ENCODE results near the gene ZNF497. TPM values are rescaled to one million over a fixed set of nuclear protein-coding genes. Genes with fewer than 3 reads are reported as not detected.

Gene ZNF497
- total RNA-seq, 1 donor from 2014 or later: 0.79 TPM

DNA sequence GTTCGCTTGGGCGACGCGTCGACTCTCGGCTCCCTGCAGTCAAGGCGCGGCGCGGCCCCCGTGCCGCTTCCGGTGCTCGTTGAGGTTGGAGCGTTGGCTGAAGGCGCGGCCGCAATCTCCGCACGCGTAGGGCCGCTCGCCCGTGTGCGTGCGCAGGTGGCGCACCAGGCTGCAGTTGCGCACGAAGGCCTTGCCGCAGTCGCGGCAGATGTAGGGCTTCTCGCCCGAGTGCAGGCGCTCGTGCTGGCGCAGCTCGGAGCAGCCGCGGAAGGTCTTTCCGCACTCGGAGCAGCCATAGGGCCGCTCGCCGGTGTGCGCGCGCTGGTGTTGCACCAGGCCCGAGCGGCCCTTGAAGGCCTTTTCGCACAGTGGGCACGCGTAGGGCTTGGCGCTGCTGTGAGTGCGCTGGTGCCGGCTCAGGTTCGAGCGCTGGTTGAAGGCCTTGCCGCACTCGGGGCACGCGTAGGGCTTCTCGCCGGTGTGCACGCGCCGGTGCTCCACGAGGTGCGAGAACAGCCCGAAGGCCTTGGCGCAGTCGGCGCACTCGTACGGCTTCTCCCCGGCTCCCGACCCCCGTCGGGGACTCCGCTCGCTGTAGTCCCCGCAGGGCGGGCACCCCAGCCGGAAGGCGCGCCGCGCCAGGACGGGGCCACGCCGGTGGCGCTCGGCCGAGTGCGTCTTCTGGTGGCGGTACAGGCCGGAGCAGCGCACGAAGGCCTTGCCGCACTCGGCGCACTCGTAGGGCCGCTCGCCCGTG lies 5.3 kb upstream of the ZNF497 start:
- Mint-ChIP-seq H3K36me3 (ENCODE audit: low read depth) (no peaks in the 10 kb centered on the region), H3K27me3 (no peaks in the 10 kb centered on the region), H3K9me3 (no peaks in the 10 kb centered on the region), H3K4me1 (peaks cover 1% of the 10 kb centered on the region), H3K4me3 (no peak overlapping the region), H3K27ac (no peak overlapping the region)
- no peak for DNase-seq
- intact Hi-C loops (cut with micrococcal nuclease): no loop called here

DNA sequence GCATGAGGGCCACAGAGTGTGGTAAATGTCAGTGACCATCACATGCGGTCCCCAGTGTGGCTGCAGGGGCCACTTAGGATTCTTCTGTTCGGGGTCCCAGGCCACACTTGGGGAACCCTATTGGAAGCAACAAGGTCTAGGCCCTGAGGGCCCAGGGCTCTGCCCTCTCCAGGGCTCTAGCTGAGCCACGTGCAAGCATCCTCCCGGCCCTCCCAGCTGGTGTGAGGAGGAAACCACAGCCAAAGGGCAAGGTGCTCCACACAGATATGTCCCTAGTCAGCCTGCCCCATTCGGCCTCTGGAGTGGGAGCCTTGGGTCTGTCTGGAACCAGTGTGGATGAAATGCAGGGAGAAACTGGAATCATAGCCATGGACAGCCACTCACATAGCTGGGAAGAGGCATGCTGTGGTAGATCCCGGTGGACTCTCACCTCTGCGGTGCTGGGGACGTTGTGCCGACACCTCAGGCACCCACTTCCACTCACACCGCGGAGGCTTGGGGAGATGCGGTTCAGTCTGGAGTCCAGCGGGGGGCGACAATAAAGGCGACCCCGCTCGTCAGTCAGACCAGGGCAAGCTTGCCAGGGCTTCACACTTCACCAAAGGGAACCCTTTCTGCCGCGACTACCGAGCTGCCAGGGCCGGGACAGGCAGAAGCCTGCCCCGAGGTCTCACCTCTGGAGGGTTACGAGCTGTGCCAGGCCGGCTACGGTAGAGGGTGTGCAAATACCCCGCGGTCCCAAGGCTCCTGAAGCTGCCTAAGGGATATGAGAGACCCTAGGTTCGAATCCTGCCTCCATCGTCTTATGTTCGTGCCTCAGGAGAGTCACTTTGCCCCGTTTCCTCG lies 4.3 kb upstream of the ZNF497 start:
- Mint-ChIP-seq H3K27ac (no peak overlapping the region), H3K4me3 (no peak overlapping the region), H3K9me3 (no peaks in the 10 kb centered on the region), H3K36me3 (ENCODE audit: low read depth) (peaks cover 4% of the 10 kb centered on the region), H3K4me1 (peaks cover 8% of the 10 kb centered on the region), H3K27me3 (no peaks in the 10 kb centered on the region)
- DNase-seq: no peak
- intact Hi-C loops (cut with micrococcal nuclease): no loop called here

GRCh38 chr19:58364146-58364545 lies 1.6 kb upstream of the ZNF497 start:
- Mint-ChIP-seq H3K9me3 (no peaks in the 10 kb centered on the region), H3K4me3 (peak overlapping the region; percentile 45), H3K27ac (no peak overlapping the region)

GRCh38 chr19:58361900-58362271 lies 665 bp downstream of the ZNF497 start:
- peak; percentile 81 for DNase-seq
- Mint-ChIP-seq H3K4me3 (peak overlapping the region; percentile 95), H3K27ac (peak overlapping the region; percentile 97), H3K4me1 (peaks cover 9% of the 10 kb centered on the region), H3K9me3 (no peaks in the 10 kb centered on the region), H3K36me3 (ENCODE audit: low read depth) (peaks cover 5% of the 10 kb centered on the region), H3K27me3 (no peaks in the 10 kb centered on the region)
- intact Hi-C loops (cut with micrococcal nuclease): loop anchor here (1.0 kb wide), 5 partner anchors 15 to 39 kb away; partner anchors contain the start of genes RPS5 and ZNF837

More at GRCh38 chr19:58364146-58364545, 1.6 kb upstream of the ZNF497 start:
- DNase-seq: no peak
- H3K36me3 Mint-ChIP-seq (ENCODE audit: low read depth): peaks cover 5% of the 10 kb centered on the region
- intact Hi-C loops (cut with micrococcal nuclease): no loop called here
- H3K27me3 Mint-ChIP-seq: no peaks in the 10 kb centered on the region
- H3K4me1 Mint-ChIP-seq: peaks cover 9% of the 10 kb centered on the region

GRCh38 chr19:58357481-58358145 lies 4.9 kb downstream of the ZNF497 start:
- DNase-seq: no peak
- Mint-ChIP-seq H3K36me3 (ENCODE audit: low read depth) (peaks cover 5% of the 10 kb centered on the region), H3K4me3 (no peak overlapping the region), H3K4me1 (peaks cover 10% of the 10 kb centered on the region), H3K27me3 (no peaks in the 10 kb centered on the region), H3K27ac (no peak overlapping the region), H3K9me3 (no peaks in the 10 kb centered on the region)
- intact Hi-C loops (cut with micrococcal nuclease): no loop called here

- no peaks in the 10 kb centered on the region for H3K27me3 Mint-ChIP-seq
- no peak for DNase-seq
- peaks cover 2% of the 10 kb centered on the region for H3K36me3 Mint-ChIP-seq (ENCODE audit: low read depth)
- intact Hi-C loops (cut with micrococcal nuclease): no loop called here
- peak overlapping the region; percentile 55 for H3K4me3 Mint-ChIP-seq
- peaks cover 6% of the 10 kb centered on the region for H3K4me1 Mint-ChIP-seq
- H3K27ac Mint-ChIP-seq: no peak overlapping the region
- H3K9me3 Mint-ChIP-seq: no peaks in the 10 kb centered on the region
Measured at GRCh38 chr19:58356766-58357480, 5.6 kb downstream of the ZNF497 start.

GRCh38 chr19:58355908-58356765 lies 6.4 kb downstream of the ZNF497 start:
- Mint-ChIP-seq H3K27me3 (no peaks in the 10 kb centered on the region), H3K27ac (no peak overlapping the region), H3K4me1 (peaks cover 4% of the 10 kb centered on the region), H3K36me3 (ENCODE audit: low read depth) (peaks cover under 1% of the 10 kb centered on the region), H3K9me3 (no peaks in the 10 kb centered on the region), H3K4me3 (peak overlapping the region; percentile 55)
- peak; percentile 83 for DNase-seq
- intact Hi-C loops (cut with micrococcal nuclease): no loop called here

GRCh38 chr19:58355215-58355796 lies 7.2 kb downstream of the ZNF497 start:
- Mint-ChIP-seq H3K4me3 (no peak overlapping the region), H3K4me1 (peaks cover 4% of the 10 kb centered on the region), H3K36me3 (ENCODE audit: low read depth) (peaks cover 2% of the 10 kb centered on the region), H3K27me3 (no peaks in the 10 kb centered on the region), H3K27ac (no peak overlapping the region), H3K9me3 (no peaks in the 10 kb centered on the region)
- intact Hi-C loops (cut with micrococcal nuclease): no loop called here
- DNase-seq: no peak

- no peak for DNase-seq
- Mint-ChIP-seq H3K27ac (no peak overlapping the region), H3K27me3 (no peaks in the 10 kb centered on the region), H3K4me1 (peaks cover 6% of the 10 kb centered on the region), H3K9me3 (no peaks in the 10 kb centered on the region), H3K4me3 (no peak overlapping the region), H3K36me3 (ENCODE audit: low read depth) (peaks cover 4% of the 10 kb centered on the region)
- intact Hi-C loops (cut with micrococcal nuclease): no loop called here
Measured at GRCh38 chr19:58354478-58355030, 8.0 kb downstream of the ZNF497 start.

DNA sequence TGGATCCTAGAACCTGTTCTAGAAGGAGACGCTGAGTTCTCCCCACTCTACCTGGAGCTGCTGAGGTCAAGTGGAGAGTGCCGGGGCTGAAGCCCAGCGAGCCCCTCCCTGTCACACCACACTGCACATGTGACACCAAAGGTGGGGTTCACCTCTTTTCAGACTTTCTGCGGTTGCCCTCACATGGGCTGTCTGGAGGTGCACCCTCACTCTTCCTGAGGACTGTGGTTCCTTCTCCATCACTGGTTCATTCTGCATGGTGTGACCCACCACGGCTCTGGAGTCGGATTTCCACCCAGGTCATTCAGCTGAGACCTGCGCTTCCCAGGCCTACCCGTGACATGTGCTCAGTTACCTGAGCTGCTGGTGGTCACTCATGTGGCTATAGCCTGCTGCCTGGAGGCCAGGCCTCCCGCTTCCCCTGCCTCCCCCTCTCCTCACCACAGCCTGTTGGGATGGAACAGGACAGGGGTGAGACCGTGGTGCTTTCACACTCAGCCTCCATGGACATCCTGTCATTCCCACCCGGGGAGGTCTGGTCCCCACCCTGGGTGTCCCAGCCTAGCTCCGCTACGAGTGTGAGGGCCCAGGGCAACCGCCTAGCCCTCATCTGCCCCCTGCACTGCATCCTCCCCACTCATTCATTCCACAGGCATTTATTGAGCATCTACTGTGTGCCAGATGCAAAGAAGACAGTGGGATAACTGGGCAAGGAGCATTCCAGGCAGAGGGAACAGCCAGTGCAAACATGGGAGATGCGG lies 8.7 kb downstream of the ZNF497 start:
- peaks cover 6% of the 10 kb centered on the region for H3K36me3 Mint-ChIP-seq (ENCODE audit: low read depth)
- no peak overlapping the region for H3K4me3 Mint-ChIP-seq
- no peak for DNase-seq
- no peak overlapping the region for H3K27ac Mint-ChIP-seq
- H3K9me3 Mint-ChIP-seq: no peaks in the 10 kb centered on the region
- intact Hi-C loops (cut with micrococcal nuclease): no loop called here
- no peaks in the 10 kb centered on the region for H3K27me3 Mint-ChIP-seq
- H3K4me1 Mint-ChIP-seq: peaks cover 8% of the 10 kb centered on the region

- no peak for DNase-seq
- Mint-ChIP-seq H3K9me3 (no peaks in the 10 kb centered on the region), H3K27me3 (no peaks in the 10 kb centered on the region), H3K4me1 (peaks cover 14% of the 10 kb centered on the region), H3K4me3 (no peak within 1 kb of the TSS), H3K27ac (no peak within 1 kb of the TSS), H3K36me3 (ENCODE audit: low read depth) (peaks cover 9% of the 10 kb centered on the region)
- intact Hi-C loops (cut with micrococcal nuclease): no loop called here
Measured at GRCh38 chr19:58352760-58353671, 9.5 kb downstream of the ZNF497 start, which contains the start of gene A1BG. A1BG (minus strand) TSS chr19:58353492; CDS start chr19:58353437, 55 bp downstream.

Data from activated CD4-positive, alpha-beta T cell treated with anti-CD3 and anti-CD28 coated beads, Interleukin-2, amount 10 ng/mL, durations not matched to agents 24 days and 14 days (primary cell).